Activated CD4-positive, alpha-beta T cell treated with anti-CD3 and anti-CD28 coated beads, Interleukin-10, Interleukin-2, amounts not matched to agents 100 ng/mL and 50 ng/mL, durations not matched to agents 16 hours and 8 hours (primary cell): ENCODE data around the gene FGD4.

Experiments used
- DNase-seq: peaks from one replicate; pipeline ENCODE4 v3.0.0-alpha.2; 2020

FGD4 gene

DNA sequence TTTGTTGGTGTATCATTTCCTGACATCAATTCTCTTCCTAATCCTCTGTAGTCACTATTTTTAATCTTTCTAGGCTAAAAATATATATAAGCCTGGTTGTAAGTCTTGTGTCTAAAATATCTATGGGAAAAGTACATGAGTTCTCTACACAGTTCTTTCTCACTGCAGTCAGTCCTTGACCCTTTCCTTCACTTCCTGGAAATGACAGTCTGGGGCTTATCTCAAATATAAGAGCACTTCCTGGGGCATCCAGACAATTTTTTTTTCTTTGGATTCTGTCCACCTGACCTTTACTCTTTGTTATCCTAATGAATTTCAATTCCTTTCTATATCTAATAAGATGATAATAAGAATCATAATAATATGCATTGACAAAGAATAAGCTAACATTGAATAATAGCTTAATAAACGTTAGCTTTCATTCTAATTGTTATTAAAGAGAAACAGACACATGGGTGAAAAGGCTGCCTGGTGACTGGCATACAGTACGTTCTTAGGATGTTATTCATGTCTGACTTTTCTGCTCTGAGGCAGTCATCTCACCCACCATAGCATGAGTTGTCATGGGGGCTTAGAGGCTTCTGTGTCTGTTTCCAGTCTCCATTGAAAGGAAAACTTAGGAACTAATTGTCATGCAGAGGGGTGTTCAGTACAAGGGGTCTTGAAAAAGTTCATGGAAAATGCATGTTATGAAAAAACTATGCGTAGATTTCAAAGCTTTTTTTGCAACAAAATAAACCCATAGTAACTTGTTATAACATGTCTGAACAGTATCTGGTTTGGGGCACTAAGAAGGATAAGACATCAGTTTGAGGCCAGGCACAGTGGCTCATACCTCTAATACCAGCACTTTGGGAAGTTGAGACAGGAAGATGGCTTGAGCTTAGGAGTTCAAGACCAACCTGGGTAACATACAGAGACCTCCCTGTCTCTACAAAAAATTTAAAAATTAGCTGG, 213.6 kb downstream of the FGD4 start:
- no peak for DNase-seq

- no peak for DNase-seq
These were observed 216.1 kb downstream of the FGD4 start for GRCh38 chr12:32615441-32615840.

- DNase-seq: no peak
These were observed 218.2 kb downstream of the FGD4 start for GRCh38 chr12:32617534-32617933.

- no peak for DNase-seq
These were observed 218.8 kb downstream of the FGD4 start for GRCh38 chr12:32618115-32618514.

DNA sequence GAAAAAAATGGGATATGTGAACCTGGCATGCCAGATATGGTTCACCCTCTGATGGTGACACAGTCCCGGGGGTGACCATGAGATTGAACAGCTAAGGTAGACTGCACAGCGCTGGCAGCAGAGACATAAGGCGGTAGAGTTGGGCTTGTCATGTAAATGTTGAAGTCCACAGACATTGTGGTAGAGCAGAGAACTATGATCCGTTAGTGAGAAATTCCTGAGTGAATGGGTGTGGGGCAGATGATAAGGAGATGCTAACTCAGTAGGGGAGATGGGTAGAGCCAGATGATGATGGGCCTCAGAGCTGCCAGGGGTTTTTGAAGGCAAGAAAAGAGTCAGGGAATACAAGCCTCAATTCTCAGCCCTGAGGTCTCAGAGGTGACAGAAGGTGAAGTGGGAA, 228.6 kb downstream of the FGD4 start:
- DNase-seq: no peak

DNA sequence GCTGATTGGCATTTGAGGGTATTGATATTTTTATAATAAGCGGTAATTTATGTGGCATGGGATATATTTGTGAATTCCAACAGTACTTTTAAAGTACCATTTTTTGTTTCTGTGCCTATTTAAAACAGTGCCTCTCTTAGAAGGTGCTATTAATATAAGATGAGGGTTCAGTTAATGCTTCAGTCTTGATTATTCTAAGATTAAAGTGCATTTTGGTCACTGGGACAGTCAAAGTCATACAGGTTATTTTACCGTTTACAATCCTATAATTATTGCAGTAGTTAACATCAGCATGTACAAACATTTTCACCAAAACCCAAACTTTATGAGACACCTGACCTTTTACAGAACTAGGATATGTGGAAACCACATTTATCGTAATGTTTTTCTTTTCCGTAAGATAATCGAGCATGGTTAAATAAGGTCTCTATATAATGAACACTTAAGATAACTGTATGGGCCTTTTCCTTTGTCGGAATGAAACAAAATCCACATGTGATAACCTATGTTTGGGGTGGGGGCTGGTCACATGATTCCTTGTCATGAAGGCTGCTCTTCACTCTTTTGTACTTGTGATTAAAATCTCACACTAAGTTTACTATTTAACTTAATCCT, 242.0 kb downstream of the FGD4 start:
- DNase-seq: no peak

- no peak for DNase-seq
These were observed 245.1 kb downstream of the FGD4 start for GRCh38 chr12:32644431-32644830.

GRCh38 chr12:32647275-32647674, 247.9 kb downstream of the FGD4 start:
- no peak for DNase-seq

DNA sequence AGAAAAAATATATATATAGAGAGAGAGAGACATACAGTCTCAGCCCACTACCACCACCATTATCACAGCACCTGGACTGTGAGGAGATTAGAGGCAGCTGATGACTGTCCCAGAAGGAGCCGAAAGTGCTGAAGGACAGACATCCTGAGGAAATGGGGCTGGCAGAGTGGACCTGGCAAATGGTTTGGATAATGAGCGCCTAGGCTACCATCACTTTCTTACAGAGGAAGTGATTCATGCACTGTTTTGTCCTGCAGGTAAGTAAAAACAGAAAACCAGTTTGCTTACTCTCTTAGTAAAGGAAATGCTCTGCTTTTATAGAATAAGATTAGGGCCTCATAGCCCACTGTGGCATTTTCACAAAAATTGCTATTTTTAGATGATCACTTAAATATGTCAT, 251.2 kb downstream of the FGD4 start:
- no peak for DNase-seq

GRCh38 chr12:32651151-32651955, 252.0 kb downstream of the FGD4 start:
- no peak for DNase-seq

GRCh38 chr12:32651956-32652210, 252.5 kb downstream of the FGD4 start:
- DNase-seq: no peak

DNA sequence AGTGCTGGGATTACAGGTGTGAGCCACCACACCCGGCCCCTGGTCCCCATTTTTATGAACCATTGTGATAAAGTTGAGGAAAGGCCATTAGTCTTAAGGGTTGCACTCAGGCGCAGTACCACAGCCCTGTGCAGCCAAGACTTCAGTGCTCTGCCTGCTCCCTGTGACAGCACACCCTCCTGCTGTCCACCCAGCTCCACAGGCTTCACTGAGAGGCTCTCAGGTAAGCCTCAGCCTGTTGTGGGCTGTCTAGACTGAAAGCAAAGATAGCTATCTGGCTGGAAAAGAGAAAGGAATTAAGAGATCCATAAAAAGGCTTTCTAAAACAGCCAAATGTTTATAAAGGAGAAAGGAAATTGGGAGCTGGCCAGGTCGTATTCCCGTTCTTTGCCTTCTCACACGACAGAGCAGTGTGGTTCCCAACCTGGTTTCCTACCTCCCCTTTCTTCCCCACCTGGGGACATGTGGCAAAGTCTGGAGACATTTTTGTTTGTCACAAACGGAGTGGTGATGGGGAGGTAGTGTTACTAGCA, 260.6 kb downstream of the FGD4 start:
- no peak for DNase-seq

GRCh38 chr12:32661706-32662105, 262.3 kb downstream of the FGD4 start:
- DNase-seq: no peak

- DNase-seq: no peak
These were observed 263.3 kb downstream of the FGD4 start for GRCh38 chr12:32662665-32663064.

GRCh38 chr12:32666018-32666417, 266.7 kb downstream of the FGD4 start:
- DNase-seq: no peak

DNA sequence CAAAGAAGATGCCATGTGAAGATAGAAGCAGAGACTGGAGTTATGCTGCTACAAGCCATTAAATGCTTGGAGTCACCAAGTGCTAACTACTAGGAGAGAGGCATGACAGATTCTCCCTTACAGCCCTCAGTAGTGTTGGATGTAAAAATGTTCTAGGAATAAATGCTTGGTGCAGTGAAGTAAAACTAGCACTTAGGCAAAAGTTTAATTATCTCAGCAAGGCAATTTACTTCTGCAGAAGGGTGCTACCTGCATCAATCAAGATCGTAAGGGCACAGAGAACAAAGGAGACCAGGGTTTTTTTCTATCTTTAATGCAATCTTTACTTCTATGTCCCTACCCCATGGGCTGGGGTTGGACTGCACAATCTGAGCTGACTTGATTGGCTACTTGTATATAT, 270.2 kb downstream of the FGD4 start:
- no peak for DNase-seq

GRCh38 chr12:32671930-32672780, 272.8 kb downstream of the FGD4 start:
- DNase-seq: peak; percentile 38

GRCh38 chr12:32679091-32679919, 279.9 kb downstream of the FGD4 start, which contains the start of gene DNM1L:
TSS of gene DNM1L (plus strand) at chr12:32679301. CDS start at chr12:32679364, 63 bp downstream.
- DNase-seq: peak; percentile 97

- DNase-seq: no peak
These were observed 280.5 kb downstream of the FGD4 start for GRCh38 chr12:32679920-32680237.

GRCh38 chr12:32680787-32681186, 281.4 kb downstream of the FGD4 start:
- DNase-seq: no peak

DNA sequence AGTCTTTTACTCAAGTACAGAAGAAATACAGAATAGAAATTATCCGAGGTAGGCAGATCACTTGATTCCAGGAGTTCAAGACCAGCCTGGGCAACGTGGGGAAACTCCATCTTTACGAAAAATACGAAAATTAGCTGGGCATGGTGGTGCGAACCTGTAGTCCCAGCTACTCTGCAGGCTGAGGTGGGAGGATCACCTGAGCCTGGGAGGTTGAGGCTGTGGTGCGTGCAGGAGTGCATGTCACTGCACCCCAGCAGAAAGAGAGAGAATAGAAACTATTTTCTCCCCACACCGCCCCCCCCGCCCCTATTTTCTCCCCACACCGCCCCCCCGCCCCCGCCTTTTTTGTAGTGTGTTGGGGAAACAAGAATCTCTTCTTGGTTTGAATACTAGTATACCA, 281.9 kb downstream of the FGD4 start:
- DNase-seq: no peak

DNA sequence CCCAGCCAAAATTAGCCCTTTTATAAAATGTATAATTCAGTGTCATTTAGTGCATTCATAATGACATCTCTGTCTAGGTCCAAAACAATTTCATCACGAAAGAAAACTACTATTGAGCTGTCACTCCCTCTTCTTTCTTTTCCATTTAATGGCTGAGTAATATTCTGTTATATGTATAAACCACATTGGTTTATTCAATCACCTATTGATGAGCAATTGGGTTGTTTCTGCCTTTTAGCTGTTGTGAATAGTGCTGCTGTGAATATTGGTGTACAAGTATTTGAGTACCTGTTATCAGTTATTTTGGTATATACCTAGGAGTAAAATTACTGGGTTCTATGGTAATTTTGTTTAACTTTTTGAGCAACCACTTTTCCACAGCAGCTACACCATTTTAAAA, 287.0 kb downstream of the FGD4 start:
- no peak for DNase-seq
